LNCaP clone FGC (cell line): ENCODE measurements around the gene GALNT10.

Experiments
- DNase-seq: peaks from one replicate; pipeline ENCODE4 v3.0.0-alpha.2; 2011; ENCODE audit warnings: low read depth
- H3K4me3 ChIP-seq: 2 replicates; pipeline ENCODE4 v1.5.1; 2011; ENCODE audit warnings: mild to moderate bottlenecking, low read depth, low read length, control low read depth
- TF ChIP-seq, protein P1 (sequence below): IDR thresholded peaks from 2 replicates; pipeline ENCODE4 v1.5.1; 2012; ENCODE audit warnings: mild to moderate bottlenecking; ENCODE audit not compliant: control insufficient read depth, insufficient read depth; ENCODE audit errors: extremely low read depth

Gene GALNT10

DNA sequence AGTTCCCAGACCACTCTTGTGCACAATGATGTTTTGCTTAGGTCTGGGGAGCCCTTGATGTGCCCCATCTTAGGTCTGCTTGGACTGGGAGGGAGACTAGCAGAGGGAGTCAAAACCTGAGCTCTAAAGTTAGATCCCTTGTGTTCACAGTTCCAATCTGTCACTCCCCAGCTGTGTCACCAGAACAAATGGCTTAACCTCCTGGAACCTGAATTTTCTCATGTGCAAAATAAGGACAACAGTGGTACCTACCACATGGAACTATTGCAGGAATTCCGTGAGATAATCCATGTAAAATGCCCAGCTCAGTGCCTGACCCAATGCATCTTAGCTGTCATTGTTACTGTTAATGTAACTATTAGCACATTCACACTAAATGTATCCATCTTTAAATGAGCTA lies 45.5 kb downstream of the GALNT10 start:
- H3K4me3 ChIP-seq = no peak overlapping the region
- no peak for DNase-seq
- TF ChIP-seq, protein P1, sequence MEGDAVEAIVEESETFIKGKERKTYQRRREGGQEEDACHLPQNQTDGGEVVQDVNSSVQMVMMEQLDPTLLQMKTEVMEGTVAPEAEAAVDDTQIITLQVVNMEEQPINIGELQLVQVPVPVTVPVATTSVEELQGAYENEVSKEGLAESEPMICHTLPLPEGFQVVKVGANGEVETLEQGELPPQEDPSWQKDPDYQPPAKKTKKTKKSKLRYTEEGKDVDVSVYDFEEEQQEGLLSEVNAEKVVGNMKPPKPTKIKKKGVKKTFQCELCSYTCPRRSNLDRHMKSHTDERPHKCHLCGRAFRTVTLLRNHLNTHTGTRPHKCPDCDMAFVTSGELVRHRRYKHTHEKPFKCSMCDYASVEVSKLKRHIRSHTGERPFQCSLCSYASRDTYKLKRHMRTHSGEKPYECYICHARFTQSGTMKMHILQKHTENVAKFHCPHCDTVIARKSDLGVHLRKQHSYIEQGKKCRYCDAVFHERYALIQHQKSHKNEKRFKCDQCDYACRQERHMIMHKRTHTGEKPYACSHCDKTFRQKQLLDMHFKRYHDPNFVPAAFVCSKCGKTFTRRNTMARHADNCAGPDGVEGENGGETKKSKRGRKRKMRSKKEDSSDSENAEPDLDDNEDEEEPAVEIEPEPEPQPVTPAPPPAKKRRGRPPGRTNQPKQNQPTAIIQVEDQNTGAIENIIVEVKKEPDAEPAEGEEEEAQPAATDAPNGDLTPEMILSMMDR = no peak

DNA sequence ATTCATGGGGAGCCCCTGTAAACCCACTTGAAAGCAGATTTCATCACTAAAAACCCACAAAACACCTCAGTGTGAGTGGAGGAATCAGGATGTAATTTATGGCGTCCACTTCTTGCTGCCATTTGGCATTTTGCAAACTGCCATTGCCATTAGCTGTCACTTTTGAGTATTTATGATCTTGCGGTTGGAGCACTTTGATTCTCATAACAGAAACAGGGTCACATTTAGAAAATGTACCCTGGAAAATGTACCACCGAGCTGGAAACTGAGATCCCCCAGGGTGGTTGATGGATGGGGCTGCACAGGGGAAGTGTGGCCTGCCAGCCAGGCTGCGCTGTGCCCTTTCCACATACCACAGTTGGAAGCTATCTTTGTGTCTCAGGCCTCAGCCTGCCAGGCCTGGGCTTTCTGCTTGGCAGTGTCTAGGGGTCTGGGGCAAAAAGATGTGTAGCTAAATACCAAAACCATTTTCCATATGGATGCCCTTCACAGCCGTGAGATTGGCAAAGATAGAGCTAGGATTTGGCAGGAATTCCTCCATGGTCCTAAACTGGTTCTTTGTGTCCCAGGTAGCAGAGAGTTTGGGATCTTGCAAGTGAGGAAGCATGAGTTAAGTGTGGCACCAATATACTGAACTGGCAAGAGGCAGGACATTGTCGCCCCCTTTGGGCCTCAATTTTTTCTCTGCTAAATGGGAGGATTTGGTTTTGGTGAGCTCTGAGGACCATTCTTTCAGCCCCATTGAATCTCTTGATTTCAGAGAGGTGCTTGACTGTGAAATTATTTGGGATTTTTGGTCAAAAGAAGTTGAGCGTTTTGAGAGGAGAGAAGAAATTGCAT lies 46.2 kb downstream of the GALNT10 start:
- TF ChIP-seq, protein P1 = no peak
- H3K4me3 ChIP-seq = no peak overlapping the region
- no peak for DNase-seq

GRCh38 chr5:154237376-154237743 lies 46.8 kb downstream of the GALNT10 start:
- TF ChIP-seq, protein P1 = no peak

GRCh38 chr5:154237946-154238345 lies 47.4 kb downstream of the GALNT10 start:
- TF ChIP-seq, protein P1 = no peak
- no peak overlapping the region for H3K4me3 ChIP-seq
- DNase-seq = no peak

More at GRCh38 chr5:154237376-154237743, 46.8 kb downstream of the GALNT10 start:
- H3K4me3 ChIP-seq = no peak overlapping the region
- DNase-seq = no peak

- H3K4me3 ChIP-seq = no peak overlapping the region
- no peak for DNase-seq
- TF ChIP-seq, protein P1 = no peak
These were observed 48.4 kb downstream of the GALNT10 start for GRCh38 chr5:154238776-154239481.

GRCh38 chr5:154240595-154240994 lies 50.1 kb downstream of the GALNT10 start:
- TF ChIP-seq, protein P1 = no peak
- no peak for DNase-seq
- no peak overlapping the region for H3K4me3 ChIP-seq

DNA sequence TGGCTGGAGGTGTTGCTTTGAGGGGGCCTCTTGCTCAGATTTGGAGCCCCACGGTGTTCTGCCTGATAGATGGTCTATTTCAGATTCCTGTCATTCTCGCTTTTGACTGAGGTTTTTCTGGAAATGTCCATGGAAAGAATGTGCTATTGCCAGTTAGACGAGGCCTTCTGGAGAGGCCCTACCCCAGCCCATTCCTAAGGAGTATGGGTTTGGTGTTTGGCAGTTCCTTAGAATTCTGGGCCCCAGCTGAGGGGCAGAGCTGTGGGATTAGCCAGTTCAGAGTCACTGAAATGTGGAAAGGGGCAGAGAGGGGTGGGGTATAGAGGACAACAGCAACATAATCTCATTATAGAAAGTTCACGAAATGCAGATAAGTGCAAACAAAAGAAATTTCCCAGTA lies 50.5 kb downstream of the GALNT10 start:
- H3K4me3 ChIP-seq = no peak overlapping the region
- DNase-seq = no peak
- TF ChIP-seq, protein P1 = no peak
